K562 (cell line): ENCODE measurements around the gene THAP9. TPM values are rescaled to one million over a fixed set of nuclear protein-coding genes. Genes with fewer than 3 reads are reported as not detected.

Source experiments
- E2F3 ChIP-seq: fragments of 250-450 bp; sonication (Bioruptor Pico); IDR thresholded peaks from 2 replicates; pipeline ENCODE4 v1.4.0; 2020; ENCODE audit warnings: mild to moderate bottlenecking
- FOXM1 ChIP-seq, 2 experiments: fragments of 450-650 bp in 1 of 2; sonication (generic) in 1 of 2; formaldehyde crosslinking in 1 of 2; IDR thresholded peaks; 2 replicates each; pipeline versions ENCODE4 v1.6.1 to v1.9.0; 2017 to 2022; ENCODE audit warnings: low read depth in 2 of 2, mild to moderate bottlenecking in 2 of 2, missing genetic modification reagents in 1 of 2, moderate library complexity in 1 of 2
- HDAC3 ChIP-seq: fragments of 450-650 bp; IDR thresholded peaks from 2 replicates; pipeline ENCODE4 v1.6.1; 2018; ENCODE audit warnings: borderline replicate concordance, mild to moderate bottlenecking, moderate library complexity; ENCODE audit not compliant: partially characterized antibody
- HNRNPK ChIP-seq: fragments of 200-400 bp; formaldehyde crosslinking; IDR thresholded peaks from one replicate; pipeline ENCODE4 v1.6.1; 2018; ENCODE audit warnings: mild to moderate bottlenecking, low read depth, low read length; ENCODE audit not compliant: poor library complexity, severe bottlenecking
- KHSRP ChIP-seq: fragments of 450-650 bp; IDR thresholded peaks from 2 replicates; pipeline ENCODE4 v1.6.1; 2017
- MAFF ChIP-seq: IDR thresholded peaks from 2 replicates; pipeline ENCODE4 v1.6.1; 2012; ENCODE audit warnings: low read length, improper control_type of control experiment
- MEF2A ChIP-seq: IDR thresholded peaks from 2 replicates; pipeline ENCODE4 v1.6.1; 2011; ENCODE audit warnings: low read depth, mild to moderate bottlenecking, low read length, moderate library complexity; ENCODE audit not compliant: control insufficient read depth
- POLR2A ChIP-seq: fragments of 450-650 bp; conservative IDR thresholded peaks from 2 replicates; pipeline ENCODE4 v1.6.1; 2016
- RAD51 ChIP-seq: fragments of 450-650 bp; IDR thresholded peaks from 2 replicates; pipeline ENCODE4 v1.7.1; 2016; ENCODE audit warnings: low read depth, mild to moderate bottlenecking, borderline replicate concordance
- RCOR1 ChIP-seq, 2 experiments: IDR thresholded peaks; 2 replicates each; pipeline ENCODE4 v1.6.1; 2012; ENCODE audit warnings: low read depth in 2 of 2, low read length in 2 of 2, borderline replicate concordance in 1 of 2, improper control_type of control experiment in 1 of 2
- SAP30 ChIP-seq: fragments of 200-600 bp; sonication (generic); IDR thresholded peaks from 2 replicates; pipeline ENCODE4 v1.6.1; 2012; ENCODE audit warnings: borderline replicate concordance, low read depth, mild to moderate bottlenecking, moderate library complexity, low read length, control low read depth, inconsistent platforms; ENCODE audit not compliant: insufficient read depth, poor library complexity, severe bottlenecking
- TAF15 ChIP-seq: fragments of 200-400 bp; formaldehyde crosslinking; IDR thresholded peaks from 2 replicates; pipeline ENCODE4 v1.6.1; 2017; ENCODE audit warnings: mild to moderate bottlenecking, low read depth, low read length, moderate library complexity
- TEAD4 ChIP-seq, 2 experiments: sonication (generic) in 1 of 2; formaldehyde crosslinking in 1 of 2; IDR thresholded peaks; 2 replicates each; pipeline versions ENCODE4 v1.6.1 to v1.8.0; 2012 to 2022; ENCODE audit warnings: borderline replicate concordance in 1 of 2, inconsistent platforms in 1 of 2, low read length in 1 of 2, mild to moderate bottlenecking in 1 of 2, missing genetic modification reagents in 1 of 2
- ZNF174 ChIP-seq: fragments of 250-450 bp; sonication (Bioruptor Pico); IDR thresholded peaks from 2 replicates; pipeline ENCODE4 v1.4.0; 2020; ENCODE audit warnings: mild to moderate bottlenecking
- ZNF780A ChIP-seq: fragments of 250-450 bp; sonication (Bioruptor Pico); IDR thresholded peaks from 2 replicates; pipeline ENCODE4 v1.5.0; 2021; ENCODE audit warnings: mild to moderate bottlenecking
- polyA plus RNA-seq, 8 experiments: library from polyadenylated mRNA; depleted of rRNA in 4 of 8; stranded (reverse) in 5 of 8; unstranded in 3 of 8; fragments of >200 nt; fragmentation: Nextera tagmentation in 2 of 8; fragmentation: Illumina TruSeq in 1 of 8; extraction: Ambion mirVana in 2 of 8; extraction: Trizol in 1 of 8; gene quantifications; 2 replicates each; pipeline versions ENCODE4 v1.2.1 to v1.2.3, GENCODE V29; 2011 to 2014; ENCODE audit warnings: inconsistent platforms in 1 of 8, missing spikeins in 1 of 8
- total RNA-seq, 7 experiments: library from RNA; depleted of rRNA in 6 of 7; stranded (reverse); fragments of >200 nt in 6 of 7; fragmentation: Illumina TruSeq in 2 of 7; extraction: Trizol in 2 of 7; gene quantifications; 2 replicates each; pipeline versions ENCODE4 v1.2.1 to v1.2.3, GENCODE V29; 2011 to 2021; ENCODE audit warnings: low replicate concordance in 1 of 7
- TF ChIP-seq, protein P1 (sequence below): sonication (generic); formaldehyde crosslinking; IDR thresholded peaks from 2 replicates; pipeline ENCODE4 v1.4.0; 2020; ENCODE audit warnings: mild to moderate bottlenecking, missing genetic modification reagents
- TF ChIP-seq, protein P2 (sequence below): fragments of 250-450 bp; sonication (Bioruptor Pico); IDR thresholded peaks from 2 replicates; pipeline ENCODE4 v1.5.0; 2020; ENCODE audit warnings: mild to moderate bottlenecking
- TF ChIP-seq, protein P3 (sequence below): sonication (generic); formaldehyde crosslinking; IDR thresholded peaks from 2 replicates; pipeline ENCODE4 v1.8.0; 2022; ENCODE audit warnings: mild to moderate bottlenecking, missing genetic modification reagents
- TF ChIP-seq, protein P4 (sequence below), 2 experiments: IDR thresholded peaks; 2 replicates each; pipeline ENCODE4 v1.6.1; 2012; ENCODE audit warnings: improper control_type of control experiment in 2 of 2, low read depth in 2 of 2, low read length in 2 of 2, borderline replicate concordance in 1 of 2

The THAP9 gene
- total and polyA plus RNA-seq, 9 of the 15 experiments (the other 6 are each of a cell fraction or from before 2014, with no cell fraction given), result 3.4 to 7.0 (median 5.4) TPM

DNA sequence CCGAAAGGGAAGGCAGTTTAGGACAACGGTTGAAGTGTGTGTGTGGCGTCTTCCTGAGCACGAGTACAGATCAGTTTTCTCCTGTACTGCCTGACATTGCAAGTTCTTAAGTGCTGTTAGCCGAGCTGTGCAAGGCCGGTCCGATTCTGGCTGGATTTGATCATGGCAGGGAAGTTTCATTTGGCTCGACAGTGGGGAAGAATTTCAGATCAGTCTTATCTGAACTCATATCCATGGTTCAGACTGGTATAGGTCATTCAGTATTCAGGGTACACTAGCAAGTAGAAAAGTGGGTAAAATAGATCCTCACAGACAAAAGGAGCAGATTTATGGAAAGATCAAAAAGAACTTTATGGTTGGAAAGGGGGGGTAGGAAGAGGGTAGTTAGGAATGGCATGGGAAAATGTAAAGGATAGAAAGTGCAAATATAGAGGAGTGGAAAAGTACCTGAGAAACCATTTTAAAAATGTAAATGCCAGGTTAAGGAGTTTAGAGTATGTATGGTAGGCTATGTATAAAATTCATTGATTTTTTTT, 716 bp downstream of the THAP9 start (continued):
- TF ChIP-seq, protein P1, sequence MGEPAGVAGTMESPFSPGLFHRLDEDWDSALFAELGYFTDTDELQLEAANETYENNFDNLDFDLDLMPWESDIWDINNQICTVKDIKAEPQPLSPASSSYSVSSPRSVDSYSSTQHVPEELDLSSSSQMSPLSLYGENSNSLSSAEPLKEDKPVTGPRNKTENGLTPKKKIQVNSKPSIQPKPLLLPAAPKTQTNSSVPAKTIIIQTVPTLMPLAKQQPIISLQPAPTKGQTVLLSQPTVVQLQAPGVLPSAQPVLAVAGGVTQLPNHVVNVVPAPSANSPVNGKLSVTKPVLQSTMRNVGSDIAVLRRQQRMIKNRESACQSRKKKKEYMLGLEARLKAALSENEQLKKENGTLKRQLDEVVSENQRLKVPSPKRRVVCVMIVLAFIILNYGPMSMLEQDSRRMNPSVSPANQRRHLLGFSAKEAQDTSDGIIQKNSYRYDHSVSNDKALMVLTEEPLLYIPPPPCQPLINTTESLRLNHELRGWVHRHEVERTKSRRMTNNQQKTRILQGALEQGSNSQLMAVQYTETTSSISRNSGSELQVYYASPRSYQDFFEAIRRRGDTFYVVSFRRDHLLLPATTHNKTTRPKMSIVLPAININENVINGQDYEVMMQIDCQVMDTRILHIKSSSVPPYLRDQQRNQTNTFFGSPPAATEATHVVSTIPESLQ (CRISPR knock-in tag), result no peak
- no peak for TF ChIP-seq RAD51
- TF ChIP-seq, protein P2, sequence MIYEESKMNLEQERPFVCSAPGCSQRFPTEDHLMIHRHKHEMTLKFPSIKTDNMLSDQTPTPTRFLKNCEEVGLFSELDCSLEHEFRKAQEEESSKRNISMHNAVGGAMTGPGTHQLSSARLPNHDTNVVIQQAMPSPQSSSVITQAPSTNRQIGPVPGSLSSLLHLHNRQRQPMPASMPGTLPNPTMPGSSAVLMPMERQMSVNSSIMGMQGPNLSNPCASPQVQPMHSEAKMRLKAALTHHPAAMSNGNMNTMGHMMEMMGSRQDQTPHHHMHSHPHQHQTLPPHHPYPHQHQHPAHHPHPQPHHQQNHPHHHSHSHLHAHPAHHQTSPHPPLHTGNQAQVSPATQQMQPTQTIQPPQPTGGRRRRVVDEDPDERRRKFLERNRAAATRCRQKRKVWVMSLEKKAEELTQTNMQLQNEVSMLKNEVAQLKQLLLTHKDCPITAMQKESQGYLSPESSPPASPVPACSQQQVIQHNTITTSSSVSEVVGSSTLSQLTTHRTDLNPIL (CRISPR knock-in tag), result no peak
- no peak for TF ChIP-seq ZNF174 (CRISPR knock-in tag)
- TF ChIP-seq MEF2A, result no peak
- TF ChIP-seq TAF15, result no peak
- no peak for TF ChIP-seq E2F3
- no peak for TF ChIP-seq MAFF
- TF ChIP-seq FOXM1 (IDR thresholded peaks at IDR 0.05; ENCODE audit: low read depth), result no peak; the same call in 1 of the 2 replicates
- no peak; the same call in 1 of the 2 replicates for TF ChIP-seq FOXM1 (CRISPR knock-in tag; IDR thresholded peaks at IDR 0.05; ENCODE audit: low read depth)
- TF ChIP-seq HNRNPK, result no peak
- TF ChIP-seq SAP30, result no peak
- no peak for TF ChIP-seq RCOR1 (IDR thresholded peaks at IDR 0.05; ENCODE audit: borderline replicate concordance in 1 of 2, low read depth in 2 of 2, low read length in 2 of 2)
- peak; percentile 68 for TF ChIP-seq POLR2A
- TF ChIP-seq, protein P3, sequence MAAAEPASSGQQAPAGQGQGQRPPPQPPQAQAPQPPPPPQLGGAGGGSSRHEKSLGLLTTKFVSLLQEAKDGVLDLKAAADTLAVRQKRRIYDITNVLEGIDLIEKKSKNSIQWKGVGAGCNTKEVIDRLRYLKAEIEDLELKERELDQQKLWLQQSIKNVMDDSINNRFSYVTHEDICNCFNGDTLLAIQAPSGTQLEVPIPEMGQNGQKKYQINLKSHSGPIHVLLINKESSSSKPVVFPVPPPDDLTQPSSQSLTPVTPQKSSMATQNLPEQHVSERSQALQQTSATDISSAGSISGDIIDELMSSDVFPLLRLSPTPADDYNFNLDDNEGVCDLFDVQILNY (CRISPR knock-in tag), result no peak
- no peak for TF ChIP-seq ZNF780A (CRISPR knock-in tag)
- no peak for TF ChIP-seq HDAC3
- no peak for TF ChIP-seq KHSRP
- peak; percentile 18; the same call in 1 of the 2 replicates for TF ChIP-seq TEAD4 (IDR thresholded peaks at IDR 0.05; ENCODE audit: low read length)
- TF ChIP-seq TEAD4 (CRISPR knock-in tag; IDR thresholded peaks at IDR 0.05; ENCODE audit: borderline replicate concordance), result no peak
- TF ChIP-seq, protein P4, sequence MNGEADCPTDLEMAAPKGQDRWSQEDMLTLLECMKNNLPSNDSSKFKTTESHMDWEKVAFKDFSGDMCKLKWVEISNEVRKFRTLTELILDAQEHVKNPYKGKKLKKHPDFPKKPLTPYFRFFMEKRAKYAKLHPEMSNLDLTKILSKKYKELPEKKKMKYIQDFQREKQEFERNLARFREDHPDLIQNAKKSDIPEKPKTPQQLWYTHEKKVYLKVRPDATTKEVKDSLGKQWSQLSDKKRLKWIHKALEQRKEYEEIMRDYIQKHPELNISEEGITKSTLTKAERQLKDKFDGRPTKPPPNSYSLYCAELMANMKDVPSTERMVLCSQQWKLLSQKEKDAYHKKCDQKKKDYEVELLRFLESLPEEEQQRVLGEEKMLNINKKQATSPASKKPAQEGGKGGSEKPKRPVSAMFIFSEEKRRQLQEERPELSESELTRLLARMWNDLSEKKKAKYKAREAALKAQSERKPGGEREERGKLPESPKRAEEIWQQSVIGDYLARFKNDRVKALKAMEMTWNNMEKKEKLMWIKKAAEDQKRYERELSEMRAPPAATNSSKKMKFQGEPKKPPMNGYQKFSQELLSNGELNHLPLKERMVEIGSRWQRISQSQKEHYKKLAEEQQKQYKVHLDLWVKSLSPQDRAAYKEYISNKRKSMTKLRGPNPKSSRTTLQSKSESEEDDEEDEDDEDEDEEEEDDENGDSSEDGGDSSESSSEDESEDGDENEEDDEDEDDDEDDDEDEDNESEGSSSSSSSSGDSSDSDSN (IDR thresholded peaks at IDR 0.05; ENCODE audit: borderline replicate concordance in 1 of 2, low read depth in 2 of 2, low read length in 2 of 2), result no peak
